SK-N-SH (cell line): ENCODE data around the gene SVIL. TPM values are rescaled to one million over a fixed set of nuclear protein-coding genes. Genes with fewer than 3 reads are reported as not detected.
"Not testable (repeated sequence)": the region's sequence is repeated elsewhere in the genome, so short reads cannot be mapped to it uniquely, and the experiment has no call there.

ENCODE experiments used
- CTCF ChIA-PET: fragments of 300-600, 350-600 bp; formaldehyde crosslinking; extraction: SDS; loops from one replicate; lab custom pipeline; 2021; lab: Yijun Ruan, JAX
- POLR2A ChIA-PET: fragments of 350-600 bp; sonication (Branson Sonifier 250); formaldehyde crosslinking; extraction: SDS; loops from one replicate; lab custom pipeline; 2020; ENCODE audit warnings: antibody characterized with exemption, inconsistent platforms; lab: Yijun Ruan, JAX
- DNase-seq: peaks from one replicate; pipeline ENCODE4 v3.0.0; 2012
- H2AFZ ChIP-seq: fragments of 200-600 bp; sonication (generic); 2 replicates; pipeline ENCODE4 v1.8.1; 2016; ENCODE audit warnings: antibody characterized with exemption, mild to moderate bottlenecking, low read depth
- H3F3A ChIP-seq: fragments of 200-600 bp; sonication (generic); replicated peaks from 2 replicates; pipeline ENCODE3; 2016; ENCODE audit warnings: antibody characterized with exemption, mild to moderate bottlenecking; ENCODE audit not compliant: insufficient read depth
- H3K27ac ChIP-seq, 2 experiments: fragments of 200-500 bp in 1 of 2; fragments of 200-600 bp in 1 of 2; sonication (Bioruptor generic) in 1 of 2; sonication (generic), shearing (Covaris generic) in 1 of 2; 2 replicates each; pipeline versions ENCODE4 v1.5.1 to v1.6.1; 2014 to 2016; ENCODE audit warnings: low read depth in 2 of 2, inconsistent platforms in 1 of 2, low read length in 1 of 2, mild to moderate bottlenecking in 1 of 2, mixed read lengths in 1 of 2
- H3K27me3 ChIP-seq: fragments of 200-600 bp; sonication (generic), shearing (Covaris generic); 2 replicates; pipeline ENCODE4 v1.6.1; 2016; ENCODE audit warnings: mixed run types; ENCODE audit not compliant: insufficient read depth
- H3K36me3 ChIP-seq, 2 experiments: fragments of 200-500 bp in 1 of 2; fragments of 200-600 bp in 1 of 2; sonication (Bioruptor generic) in 1 of 2; sonication (generic) in 1 of 2; replicated peaks in 1 of 2; 2 replicates each; pipeline versions ENCODE3 to v1.5.1; 2014 to 2016; ENCODE audit warnings: low read length in 1 of 2, mild to moderate bottlenecking in 1 of 2; ENCODE audit not compliant: insufficient read depth in 2 of 2, control insufficient read depth in 1 of 2
- H3K4me1 ChIP-seq, 2 experiments: fragments of 200-500 bp in 1 of 2; fragments of 200-600 bp in 1 of 2; sonication (Bioruptor generic) in 1 of 2; sonication (generic), shearing (Covaris generic) in 1 of 2; 2 replicates each; pipeline versions ENCODE4 v1.5.1 to v1.6.1; 2014 to 2016; ENCODE audit warnings: low read depth in 1 of 2, low read length in 1 of 2, mixed run types in 1 of 2; ENCODE audit not compliant: insufficient read depth in 2 of 2, control insufficient read depth in 1 of 2
- H3K4me2 ChIP-seq: fragments of 200-600 bp; sonication (generic), shearing (Covaris generic); 2 replicates; pipeline ENCODE4 v1.6.1; 2017; ENCODE audit warnings: mixed run types
- H3K4me3 ChIP-seq, 2 experiments: fragments of 200-500 bp in 1 of 2; fragments of 200-600 bp in 1 of 2; sonication (Bioruptor generic) in 1 of 2; sonication (generic), shearing (Covaris generic) in 1 of 2; 2 replicates each; pipeline versions ENCODE4 v1.5.1 to v1.8.1; 2014 to 2016; ENCODE audit warnings: low read depth in 2 of 2, inconsistent platforms in 1 of 2, low read length in 1 of 2, mild to moderate bottlenecking in 1 of 2, mixed read lengths in 1 of 2, moderate library complexity in 1 of 2
- H3K79me2 ChIP-seq: fragments of 200-600 bp; sonication (generic); 2 replicates; pipeline ENCODE4 v1.8.1; 2017; ENCODE audit warnings: mild to moderate bottlenecking; ENCODE audit not compliant: insufficient read depth
- H3K9ac ChIP-seq: fragments of 200-600 bp; sonication (generic); 2 replicates; pipeline ENCODE4 v1.6.1; 2017; ENCODE audit warnings: mixed run types
- H3K9me2 ChIP-seq: fragments of 200-600 bp; sonication (generic); 2 replicates; pipeline ENCODE4 v1.6.1; 2017; ENCODE audit warnings: mixed run types
- H3K9me3 ChIP-seq: fragments of 200-600 bp; sonication (generic); 2 replicates; pipeline ENCODE4 v1.6.1; 2017; ENCODE audit warnings: mixed run types, mild to moderate bottlenecking, moderate library complexity
- H4K20me1 ChIP-seq: fragments of 200-600 bp; sonication (generic); 2 replicates; pipeline ENCODE4 v1.6.1; 2017; ENCODE audit warnings: mild to moderate bottlenecking, mixed run types; ENCODE audit not compliant: insufficient read depth
- ELF1 ChIP-seq: IDR thresholded peaks from 2 replicates; pipeline ENCODE4 v1.4.0; 2012
- FOXJ3 ChIP-seq: sonication (generic); formaldehyde crosslinking; IDR thresholded peaks from 2 replicates; pipeline ENCODE4 v1.5.1; 2020; ENCODE audit warnings: mild to moderate bottlenecking, missing genetic modification reagents
- GABPA ChIP-seq: IDR thresholded peaks from 2 replicates; pipeline ENCODE4 v1.4.0; 2012; ENCODE audit warnings: low read depth, mild to moderate bottlenecking
- GATA2 ChIP-seq: sonication (generic); formaldehyde crosslinking; IDR thresholded peaks from 2 replicates; pipeline ENCODE4 v1.5.0; 2020; ENCODE audit warnings: mild to moderate bottlenecking, missing genetic modification reagents
- JUND ChIP-seq: IDR thresholded peaks from 2 replicates; pipeline ENCODE4 v1.4.0; 2012
- MXI1 ChIP-seq: IDR thresholded peaks from 2 replicates; pipeline ENCODE4 v1.6.1; 2012; ENCODE audit warnings: mild to moderate bottlenecking, low read depth, low read length, improper control_type of control experiment
- NFIC ChIP-seq: IDR thresholded peaks from 2 replicates; pipeline ENCODE4 v1.4.0; 2012; ENCODE audit warnings: borderline replicate concordance
- RFX5 ChIP-seq: IDR thresholded peaks from 2 replicates; pipeline ENCODE4 v1.6.1; 2012; ENCODE audit warnings: mild to moderate bottlenecking, improper control_type of control experiment, low read length
- RXRA ChIP-seq: IDR thresholded peaks from 2 replicates; pipeline ENCODE4 v1.4.0; 2012; ENCODE audit warnings: low read depth, mild to moderate bottlenecking, borderline replicate concordance
- TAF1 ChIP-seq: IDR thresholded peaks from 2 replicates; pipeline ENCODE4 v1.6.1; 2012; ENCODE audit warnings: low read depth, mild to moderate bottlenecking, low read length, moderate library complexity, borderline replicate concordance
- TEAD4 ChIP-seq: IDR thresholded peaks from 2 replicates; pipeline ENCODE4 v1.4.0; 2012; ENCODE audit warnings: mild to moderate bottlenecking, borderline replicate concordance; ENCODE audit not compliant: insufficient read depth
- WGBS: methylation state at CpG from one replicate; pipeline ENCODE4 v1.1.6; 2017; ENCODE audit warnings: low lambda C conversion rate; 5-methylcytosine and 5-hydroxymethylcytosine counted together
- polyA plus RNA-seq, 3 experiments: library from polyadenylated mRNA; depleted of rRNA; stranded (reverse); fragments of >200 nt; gene quantifications; 2 replicates each; pipeline ENCODE4 v1.2.3, GENCODE V29; 2012
- TF ChIP-seq, protein P1 (sequence below): fragments of 150-350 bp; IDR thresholded peaks from 2 replicates; pipeline ENCODE4 v1.6.1; 2016; ENCODE audit warnings: mild to moderate bottlenecking, low read depth, low read length
- TF ChIP-seq, protein P2 (sequence below): IDR thresholded peaks from 2 replicates; pipeline ENCODE4 v1.4.0; 2012; ENCODE audit warnings: low read depth, borderline replicate concordance
- TF ChIP-seq, protein P3 (sequence below): IDR thresholded peaks from 2 replicates; pipeline ENCODE4; 2012

The SVIL gene
- polyA plus RNA-seq, 1 of the 3 experiments (the other 2 are of a cell fraction): 48.7 TPM

DNA sequence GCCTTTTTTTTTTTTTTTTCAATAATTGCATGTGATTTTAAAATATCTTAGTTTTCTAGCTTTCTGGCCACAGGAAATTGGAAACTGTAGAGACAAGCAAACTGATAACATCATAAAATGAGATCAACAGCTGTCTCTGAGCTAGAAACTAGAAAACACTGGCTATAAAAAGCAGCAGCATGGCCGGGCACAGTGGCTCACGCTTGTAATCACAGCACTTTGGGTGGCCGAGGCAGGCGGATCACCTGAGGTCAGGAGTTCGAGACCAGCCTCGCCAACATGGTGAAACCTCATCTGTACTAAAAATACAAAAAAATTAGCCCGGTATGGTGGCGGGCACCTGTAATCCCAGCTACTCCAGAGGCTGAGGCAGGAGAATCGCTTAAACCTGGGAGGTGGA lies 81.7 kb downstream of the SVIL start:
- CTCF ChIA-PET: interaction anchor here (0.8 to 1.9 kb wide), 5 partner anchors 12 to 176 kb away, joined by 3 to 5 read pairs (median 4); no protein-coding TSS in a partner anchor
- H3K9ac ChIP-seq, H3K27me3 ChIP-seq, H3K4me2 ChIP-seq, H3K9me3 ChIP-seq, H3K9me2 ChIP-seq, H2AFZ ChIP-seq, POLR2A ChIA-PET, H3K4me3 ChIP-seq, H4K20me1 ChIP-seq, DNase-seq: not testable (repeated sequence)
- Histone ChIP-seq H3K79me2 (peaks cover 10% of the 10 kb centered on the region), H3K4me1 (peaks cover 7 to 18% of the 10 kb centered on the region in 2 experiments; a peak in 3 of 4 replicates), H3K36me3 (peaks cover 24 to 43% of the 10 kb centered on the region in 2 experiments), H3K27ac (peak overlapping the region in 1 of 2 experiments; percentile 90; a peak in 1 of 4 replicates), H3F3A (peaks cover 22% of the 10 kb centered on the region)
- WGBS: 91% methylated on average over 9 of the region's 9 CpGs
- peak; percentile 18; the same call in 1 of the 2 replicates for TF ChIP-seq GATA2 (CRISPR knock-in tag)

DNA sequence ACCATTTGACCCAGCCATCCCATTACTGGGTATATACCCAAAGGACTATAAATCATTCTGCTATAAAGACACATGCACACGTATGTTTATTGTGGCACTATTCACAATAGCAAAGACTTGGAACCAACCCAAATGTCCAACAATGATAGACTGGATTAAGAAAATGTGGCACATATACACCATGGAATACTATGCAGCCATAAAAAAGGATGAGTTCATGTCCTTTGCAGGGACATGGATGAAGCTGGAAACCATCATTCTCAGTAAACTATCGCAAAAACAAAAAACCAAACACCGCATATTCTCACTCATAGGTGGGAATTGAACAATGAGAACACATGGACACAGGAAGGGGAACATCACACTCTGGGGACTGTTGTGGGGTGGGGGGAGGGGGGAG lies 85.3 kb downstream of the SVIL start:
- H2AFZ ChIP-seq, H3K9ac ChIP-seq, H3K27me3 ChIP-seq, DNase-seq, H3K4me2 ChIP-seq, H3F3A ChIP-seq, H3K9me3 ChIP-seq, H3K27ac ChIP-seq, H3K9me2 ChIP-seq, H3K4me3 ChIP-seq, POLR2A ChIA-PET, H3K4me1 ChIP-seq, CTCF ChIA-PET: not testable (repeated sequence)
- H3K79me2 ChIP-seq: peaks cover 33% of the 10 kb centered on the region
- H3K36me3 ChIP-seq: peaks cover 22 to 50% of the 10 kb centered on the region in 2 experiments
- H4K20me1 ChIP-seq: peaks cover 41% of the 10 kb centered on the region; the same call in 1 of the 2 replicates
- 86% methylated on average over 2 of the region's 3 CpGs for WGBS

DNA sequence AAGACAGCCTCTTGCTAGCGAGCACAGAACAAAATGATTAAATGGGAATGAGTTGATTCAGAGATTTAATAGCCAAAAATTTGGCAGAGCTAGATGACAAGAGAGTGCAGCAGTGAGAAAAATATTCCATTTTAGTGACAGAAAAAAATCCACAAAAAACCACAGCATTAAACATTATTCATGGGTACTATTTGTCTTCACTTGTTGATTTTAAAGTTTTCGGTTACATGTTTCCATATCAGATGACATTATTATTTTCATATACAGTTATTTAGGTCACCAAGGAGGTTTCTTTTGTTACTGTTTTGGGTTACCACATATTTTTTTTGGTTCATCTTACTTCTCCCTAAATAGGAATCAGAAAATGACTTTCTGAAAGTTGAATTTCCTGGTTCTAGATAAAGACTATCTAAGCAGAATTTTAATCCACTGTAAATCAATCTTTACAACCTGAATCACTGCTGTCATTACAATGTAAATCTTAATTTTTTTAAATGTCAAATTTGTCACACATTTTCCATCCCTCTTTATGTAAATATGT lies 87.9 kb downstream of the SVIL start:
- CTCF ChIA-PET: interaction anchor here (1.8 kb wide), 1 partner anchor 9 kb away, joined by 7 read pairs; no protein-coding TSS in a partner anchor
- peaks cover 67% of the 10 kb centered on the region for H4K20me1 ChIP-seq
- TF ChIP-seq GABPA: no peak
- TF ChIP-seq TEAD4: no peak
- TF ChIP-seq, protein P1, sequence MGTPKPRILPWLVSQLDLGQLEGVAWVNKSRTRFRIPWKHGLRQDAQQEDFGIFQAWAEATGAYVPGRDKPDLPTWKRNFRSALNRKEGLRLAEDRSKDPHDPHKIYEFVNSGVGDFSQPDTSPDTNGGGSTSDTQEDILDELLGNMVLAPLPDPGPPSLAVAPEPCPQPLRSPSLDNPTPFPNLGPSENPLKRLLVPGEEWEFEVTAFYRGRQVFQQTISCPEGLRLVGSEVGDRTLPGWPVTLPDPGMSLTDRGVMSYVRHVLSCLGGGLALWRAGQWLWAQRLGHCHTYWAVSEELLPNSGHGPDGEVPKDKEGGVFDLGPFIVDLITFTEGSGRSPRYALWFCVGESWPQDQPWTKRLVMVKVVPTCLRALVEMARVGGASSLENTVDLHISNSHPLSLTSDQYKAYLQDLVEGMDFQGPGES: no peak
- TF ChIP-seq TAF1: no peak
- no peak for TF ChIP-seq ELF1
- TF ChIP-seq, protein P2, sequence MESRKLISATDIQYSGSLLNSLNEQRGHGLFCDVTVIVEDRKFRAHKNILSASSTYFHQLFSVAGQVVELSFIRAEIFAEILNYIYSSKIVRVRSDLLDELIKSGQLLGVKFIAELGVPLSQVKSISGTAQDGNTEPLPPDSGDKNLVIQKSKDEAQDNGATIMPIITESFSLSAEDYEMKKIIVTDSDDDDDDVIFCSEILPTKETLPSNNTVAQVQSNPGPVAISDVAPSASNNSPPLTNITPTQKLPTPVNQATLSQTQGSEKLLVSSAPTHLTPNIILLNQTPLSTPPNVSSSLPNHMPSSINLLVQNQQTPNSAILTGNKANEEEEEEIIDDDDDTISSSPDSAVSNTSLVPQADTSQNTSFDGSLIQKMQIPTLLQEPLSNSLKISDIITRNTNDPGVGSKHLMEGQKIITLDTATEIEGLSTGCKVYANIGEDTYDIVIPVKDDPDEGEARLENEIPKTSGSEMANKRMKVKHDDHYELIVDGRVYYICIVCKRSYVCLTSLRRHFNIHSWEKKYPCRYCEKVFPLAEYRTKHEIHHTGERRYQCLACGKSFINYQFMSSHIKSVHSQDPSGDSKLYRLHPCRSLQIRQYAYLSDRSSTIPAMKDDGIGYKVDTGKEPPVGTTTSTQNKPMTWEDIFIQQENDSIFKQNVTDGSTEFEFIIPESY: no peak
- no peak for TF ChIP-seq RXRA
- no peak for TF ChIP-seq NFIC
- TF ChIP-seq GATA2 (CRISPR knock-in tag): no peak
- no peak for TF ChIP-seq RFX5
- no peak for TF ChIP-seq JUND
- TF ChIP-seq FOXJ3 (CRISPR knock-in tag): no peak
- no peak for TF ChIP-seq MXI1
- TF ChIP-seq, protein P3, sequence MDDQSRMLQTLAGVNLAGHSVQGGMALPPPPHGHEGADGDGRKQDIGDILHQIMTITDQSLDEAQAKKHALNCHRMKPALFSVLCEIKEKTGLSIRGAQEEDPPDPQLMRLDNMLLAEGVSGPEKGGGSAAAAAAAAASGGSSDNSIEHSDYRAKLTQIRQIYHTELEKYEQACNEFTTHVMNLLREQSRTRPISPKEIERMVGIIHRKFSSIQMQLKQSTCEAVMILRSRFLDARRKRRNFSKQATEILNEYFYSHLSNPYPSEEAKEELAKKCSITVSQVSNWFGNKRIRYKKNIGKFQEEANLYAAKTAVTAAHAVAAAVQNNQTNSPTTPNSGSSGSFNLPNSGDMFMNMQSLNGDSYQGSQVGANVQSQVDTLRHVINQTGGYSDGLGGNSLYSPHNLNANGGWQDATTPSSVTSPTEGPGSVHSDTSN: no peak

More for the DNA sequence above, 87.9 kb downstream of the SVIL start:
- Histone ChIP-seq H3K4me2 (no peak overlapping the region), H2AFZ (no peak overlapping the region), H3K9me2 (no peaks in the 10 kb centered on the region), H3K9ac (no peak overlapping the region), H3K79me2 (peaks cover 51% of the 10 kb centered on the region), H3K4me1 (peaks cover 0 to 6% of the 10 kb centered on the region in 2 experiments; a peak in 2 of 4 replicates), H3K9me3 (no peaks in the 10 kb centered on the region), H3K4me3 (no peak overlapping the region), H3K27ac (peak overlapping the region in 1 of 2 experiments; percentile 5; a peak in 1 of 4 replicates), H3K27me3 (no peaks in the 10 kb centered on the region), H3F3A (peaks cover 3% of the 10 kb centered on the region), H3K36me3 (peaks cover 19 to 29% of the 10 kb centered on the region in 2 experiments)
- POLR2A ChIA-PET: no interaction called here
- WGBS: 97% methylated on average over 2 of the region's 2 CpGs
- DNase-seq: no peak
